Activated T-cell treated with anti-CD3 and anti-CD28 coated beads for 48 hours (primary cell): Measurements from ENCODE around the gene TCN2.
"Not testable (repeated sequence)": the region's sequence is repeated elsewhere in the genome, so short reads cannot be mapped to it uniquely, and the experiment has no call there.

ENCODE experiments used
- DNase-seq: peaks from one replicate; pipeline ENCODE4 v3.0.0-alpha.2; 2020; ENCODE audit warnings: low read depth

The TCN2 gene

GRCh38 chr22:30606455-30607299 is at the start of gene TCN2:
TCN2 (plus strand) TSS chr22:30607174; CDS start chr22:30607332, 158 bp downstream.
- peak; percentile 32 for DNase-seq

- DNase-seq, result no peak
These were observed 49.7 kb upstream of the TCN2 start for GRCh38 chr22:30557243-30557642.

- no peak for DNase-seq
These were observed 47.1 kb upstream of the TCN2 start for GRCh38 chr22:30559889-30560288.

- peak; percentile 35 for DNase-seq
These were observed 46.3 kb upstream of the TCN2 start for GRCh38 chr22:30560643-30561202.

GRCh38 chr22:30561402-30562189 is 45.4 kb upstream of the TCN2 start:
- no peak for DNase-seq

GRCh38 chr22:30562366-30562765 is 44.6 kb upstream of the TCN2 start:
- no peak for DNase-seq

GRCh38 chr22:30564045-30564760 is 42.8 kb upstream of the TCN2 start:
- no peak for DNase-seq

- DNase-seq, result no peak
These were observed 42.2 kb upstream of the TCN2 start for GRCh38 chr22:30564761-30565119.

- DNase-seq, result no peak
These were observed 41.6 kb upstream of the TCN2 start for GRCh38 chr22:30565341-30565740.

GRCh38 chr22:30566125-30566524 is 40.8 kb upstream of the TCN2 start:
- DNase-seq, result no peak

GRCh38 chr22:30567277-30567676 is 39.7 kb upstream of the TCN2 start:
- DNase-seq, result not testable (repeated sequence)

GRCh38 chr22:30568137-30568805 is 38.7 kb upstream of the TCN2 start:
- DNase-seq, result no peak

- no peak for DNase-seq
These were observed 37.2 kb upstream of the TCN2 start for GRCh38 chr22:30569674-30570202.

- DNase-seq, result no peak
These were observed 34.8 kb upstream of the TCN2 start for GRCh38 chr22:30572210-30572609.

GRCh38 chr22:30572840-30573593 is 34.0 kb upstream of the TCN2 start:
- no peak for DNase-seq

- DNase-seq, result no peak
These were observed 33.3 kb upstream of the TCN2 start for GRCh38 chr22:30573594-30574094.

GRCh38 chr22:30574095-30574981 is 32.6 kb upstream of the TCN2 start, which contains the start of gene GAL3ST1:
GAL3ST1 (minus strand) TSS chr22:30574665; CDS start chr22:30557392, 17,273 bp downstream.
- DNase-seq, result no peak

- no peak for DNase-seq
These were observed 31.8 kb upstream of the TCN2 start for GRCh38 chr22:30574997-30575671.

- no peak for DNase-seq
These were observed 31.1 kb upstream of the TCN2 start for GRCh38 chr22:30575859-30576258.
